HL-60/S4 (cell line): ENCODE results near the gene CPXM1.

ENCODE experiments used
- in situ Hi-C: fragments of 300-500 bp; cut with MboI; formaldehyde crosslinking; loops from 2 replicates; pipeline ENCODE4 v1.14.3; 2022; ENCODE audit warnings: low sequenced_read_pairs

CPXM1 gene

DNA sequence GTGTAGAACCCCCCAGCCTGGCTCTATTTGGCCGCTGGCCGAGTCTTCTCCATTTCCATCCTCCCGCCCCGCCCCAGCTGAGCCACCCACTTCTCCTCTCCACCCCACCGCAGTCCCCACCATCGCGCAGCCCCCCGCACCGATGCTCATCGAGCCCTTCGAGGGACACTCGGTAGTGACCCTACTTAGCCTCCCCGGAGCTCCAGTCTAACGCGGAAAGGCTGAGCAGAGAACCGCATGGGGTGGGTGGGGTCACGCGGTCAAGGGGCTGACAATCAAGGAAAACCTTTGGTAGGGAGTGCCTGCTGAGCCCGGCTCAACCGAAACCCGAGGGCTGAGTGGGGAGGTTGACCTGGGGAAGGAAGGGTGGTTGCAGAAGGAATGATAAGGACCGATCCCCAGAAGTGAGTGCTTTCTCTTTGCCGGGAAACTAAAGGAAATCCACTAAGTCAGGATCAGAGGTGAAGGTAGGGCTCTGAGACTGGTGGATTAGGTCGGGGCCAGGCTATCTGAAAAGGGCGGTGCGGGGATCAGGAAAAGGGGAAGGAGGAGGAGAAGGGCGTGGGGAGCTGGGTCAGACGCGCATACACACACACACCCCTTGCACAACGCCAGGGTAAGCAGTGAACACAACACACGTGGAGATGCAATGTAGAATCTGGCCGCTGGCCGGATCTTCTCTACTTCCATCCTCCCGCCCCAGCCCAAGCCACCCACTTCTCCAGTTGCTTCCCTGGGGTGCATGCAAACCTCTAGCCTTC is 49.8 kb downstream of the CPXM1 start:
- in situ Hi-C loops: no loop called here

DNA sequence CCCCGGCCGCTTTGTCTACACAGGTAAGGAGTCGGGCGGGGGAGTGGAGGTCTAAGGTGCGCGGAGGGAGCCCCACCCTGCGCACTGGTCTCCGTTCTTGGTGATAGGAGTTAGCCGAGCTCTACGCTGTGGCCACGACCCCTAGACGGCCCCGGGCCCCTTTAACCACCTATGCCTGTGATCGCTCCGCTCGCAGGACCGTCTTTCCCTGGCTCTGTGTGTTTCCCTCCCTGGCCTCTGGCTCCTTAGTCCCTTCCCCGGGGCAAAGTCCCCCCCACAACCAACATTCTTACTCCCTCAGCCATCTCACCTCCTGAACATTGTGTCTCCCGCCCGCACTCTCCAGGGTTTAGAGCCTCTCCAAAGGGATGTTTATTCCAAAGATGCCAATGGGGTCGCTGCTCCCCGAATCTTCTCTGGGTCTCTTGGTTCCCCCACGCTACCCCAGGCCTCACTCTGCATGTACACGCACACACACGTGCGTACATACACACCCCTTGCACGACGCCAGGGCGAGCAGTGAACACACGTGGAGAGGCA is 50.4 kb downstream of the CPXM1 start:
- in situ Hi-C loops: no loop called here

DNA sequence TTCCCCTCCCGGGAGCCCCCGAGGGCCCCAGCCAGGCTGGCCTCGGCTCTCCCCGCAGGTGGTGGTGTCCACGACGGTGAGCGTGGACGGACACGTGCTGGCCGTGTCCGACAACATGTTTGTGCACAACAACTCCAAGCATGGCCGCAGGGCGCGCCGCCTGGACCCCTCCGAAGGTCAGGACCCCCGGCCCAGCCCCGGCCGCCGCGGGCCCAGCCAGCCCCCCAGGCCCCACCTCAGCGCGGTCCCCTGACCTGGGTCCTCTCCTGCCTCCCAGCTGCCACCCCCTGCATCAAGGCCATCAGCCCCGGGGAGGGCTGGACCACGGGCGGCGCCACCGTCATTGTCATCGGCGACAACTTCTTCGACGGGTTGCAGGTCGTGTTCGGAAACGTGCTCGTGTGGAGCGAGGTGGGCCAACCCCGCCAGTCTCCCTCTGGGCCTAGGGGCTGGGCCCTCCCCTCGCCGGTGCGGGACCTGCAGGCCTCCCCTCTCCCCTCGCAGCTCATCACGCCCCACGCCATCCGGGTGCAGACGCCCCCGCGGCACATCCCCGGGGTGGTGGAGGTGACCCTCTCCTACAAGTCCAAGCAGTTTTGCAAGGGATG is 51.0 kb downstream of the CPXM1 start:
- in situ Hi-C loops: no loop called here

DNA sequence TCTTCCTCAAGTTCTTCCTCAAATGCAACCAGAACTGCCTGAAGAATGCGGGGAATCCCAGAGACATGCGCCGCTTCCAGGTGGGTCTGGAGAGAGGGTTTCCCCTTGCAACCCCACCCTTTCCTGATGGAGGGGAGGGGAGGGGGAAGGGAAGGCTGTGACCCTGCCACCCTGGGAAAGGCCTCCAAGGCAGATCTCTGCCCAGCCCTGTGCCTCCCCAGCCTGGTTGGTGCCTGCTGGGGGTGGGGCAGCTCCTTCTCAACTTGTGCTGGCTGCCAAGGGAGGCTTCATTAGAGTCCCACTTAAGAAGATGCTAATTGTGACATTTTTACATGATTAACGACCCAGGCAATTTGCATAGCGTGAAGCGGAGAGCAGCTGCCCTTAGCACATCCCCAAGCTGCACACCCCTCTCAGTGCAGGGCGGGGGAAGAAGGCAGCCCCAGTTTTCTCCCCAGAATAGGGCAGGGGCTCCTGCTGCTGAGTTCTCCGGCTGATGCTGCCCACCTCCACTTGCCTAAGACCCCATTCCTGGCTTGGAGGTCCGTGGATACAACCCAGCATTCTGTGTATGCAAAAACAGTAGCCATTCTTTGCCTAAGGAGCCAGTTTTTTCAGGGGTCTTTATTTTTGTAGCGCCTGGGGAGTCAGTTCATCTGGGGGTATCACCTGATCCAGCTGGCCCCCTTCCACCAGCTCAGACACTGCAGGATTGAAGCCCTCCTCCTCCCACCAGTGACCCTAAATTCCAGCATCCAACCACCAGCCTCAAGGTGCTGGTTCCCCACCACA is 51.7 kb downstream of the CPXM1 start:
- in situ Hi-C loops: no loop called here

DNA sequence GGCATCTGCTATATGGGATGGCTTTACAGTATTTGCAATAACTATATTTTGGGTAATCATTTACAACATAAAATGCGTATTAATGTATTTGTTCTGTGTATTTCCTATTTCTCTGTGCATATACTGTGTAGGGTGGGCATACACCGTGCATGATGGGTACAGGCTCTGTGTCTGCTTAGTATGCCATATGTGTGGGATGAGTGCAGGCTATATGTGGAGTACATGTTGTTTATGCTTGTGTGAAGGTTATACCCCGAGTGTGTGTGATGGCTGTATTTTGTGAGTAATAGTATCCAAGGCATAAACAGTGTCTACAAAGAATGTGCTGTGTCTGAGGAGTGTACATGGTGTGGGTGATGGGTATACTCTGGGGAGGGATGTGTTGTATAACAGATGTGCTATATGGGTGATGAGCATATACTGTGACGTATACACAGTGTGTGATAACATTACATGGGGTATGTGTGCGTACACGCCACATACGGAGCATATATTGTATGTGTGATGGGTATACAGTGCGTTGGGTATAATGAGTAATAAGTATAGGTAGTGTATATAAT is 52.7 kb downstream of the CPXM1 start:
- in situ Hi-C loops: no loop called here

DNA sequence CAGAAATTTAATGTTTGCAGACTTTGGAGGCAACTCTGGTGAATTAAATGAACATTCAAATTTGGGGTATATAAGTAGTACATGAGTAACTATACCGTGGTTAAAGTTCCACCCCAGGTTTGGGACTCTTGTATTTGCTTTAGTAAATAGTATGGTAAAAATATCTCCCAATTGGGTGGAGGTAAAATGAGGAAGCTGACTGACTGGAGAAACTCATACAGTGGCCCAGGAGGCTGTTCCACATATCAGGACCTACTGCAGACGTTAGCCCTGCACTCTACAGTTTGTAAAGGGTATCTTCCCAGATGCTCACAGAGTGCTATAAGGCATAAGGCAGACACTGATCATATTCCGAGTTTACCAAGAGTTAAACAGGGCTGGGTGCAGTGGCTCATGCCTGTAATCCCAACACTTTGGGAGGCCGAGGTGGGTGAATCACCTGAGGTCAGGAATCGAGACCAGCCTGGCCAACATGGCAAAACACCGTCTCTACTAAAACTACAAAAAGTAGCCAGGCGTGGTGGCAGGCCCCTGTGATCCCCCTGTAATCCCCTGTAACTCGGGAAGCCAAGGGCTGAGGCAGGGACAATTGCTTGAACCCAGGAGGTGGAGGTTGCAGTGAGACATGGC is 53.7 kb downstream of the CPXM1 start:
- in situ Hi-C loops: no loop called here

DNA sequence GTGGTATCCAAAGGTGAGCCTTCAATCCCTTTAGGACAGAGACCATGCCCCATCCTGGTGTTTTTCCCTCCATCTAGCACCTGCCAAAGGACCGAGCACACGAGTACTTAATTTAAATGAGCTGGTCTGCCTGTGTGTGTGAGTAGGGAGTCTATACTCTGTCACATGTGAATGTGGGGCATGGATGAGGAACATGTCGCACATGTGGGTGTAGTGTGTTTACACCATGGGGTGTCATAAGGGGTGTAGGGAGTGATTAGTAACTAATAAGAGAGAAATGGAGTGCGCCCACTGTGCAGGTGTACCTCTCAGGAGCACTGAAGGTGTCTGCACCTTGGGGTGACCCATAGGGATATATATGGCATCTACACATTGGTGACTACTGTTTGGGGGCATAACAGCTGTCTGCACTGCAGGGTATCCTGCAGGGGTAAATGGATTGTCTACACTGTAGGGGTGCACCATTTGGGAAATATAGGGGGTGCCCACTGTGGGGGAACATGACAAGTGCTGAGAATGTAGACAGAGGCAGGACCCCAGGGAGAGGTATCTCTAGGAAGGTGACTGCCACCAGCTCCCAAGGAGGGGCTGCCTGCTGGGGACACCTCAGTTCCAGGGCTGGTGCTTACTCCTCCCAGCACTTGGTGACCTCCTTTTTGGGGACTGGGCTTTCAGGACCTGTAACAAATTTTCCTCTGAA is 54.3 kb downstream of the CPXM1 start:
- in situ Hi-C loops: no loop called here

DNA sequence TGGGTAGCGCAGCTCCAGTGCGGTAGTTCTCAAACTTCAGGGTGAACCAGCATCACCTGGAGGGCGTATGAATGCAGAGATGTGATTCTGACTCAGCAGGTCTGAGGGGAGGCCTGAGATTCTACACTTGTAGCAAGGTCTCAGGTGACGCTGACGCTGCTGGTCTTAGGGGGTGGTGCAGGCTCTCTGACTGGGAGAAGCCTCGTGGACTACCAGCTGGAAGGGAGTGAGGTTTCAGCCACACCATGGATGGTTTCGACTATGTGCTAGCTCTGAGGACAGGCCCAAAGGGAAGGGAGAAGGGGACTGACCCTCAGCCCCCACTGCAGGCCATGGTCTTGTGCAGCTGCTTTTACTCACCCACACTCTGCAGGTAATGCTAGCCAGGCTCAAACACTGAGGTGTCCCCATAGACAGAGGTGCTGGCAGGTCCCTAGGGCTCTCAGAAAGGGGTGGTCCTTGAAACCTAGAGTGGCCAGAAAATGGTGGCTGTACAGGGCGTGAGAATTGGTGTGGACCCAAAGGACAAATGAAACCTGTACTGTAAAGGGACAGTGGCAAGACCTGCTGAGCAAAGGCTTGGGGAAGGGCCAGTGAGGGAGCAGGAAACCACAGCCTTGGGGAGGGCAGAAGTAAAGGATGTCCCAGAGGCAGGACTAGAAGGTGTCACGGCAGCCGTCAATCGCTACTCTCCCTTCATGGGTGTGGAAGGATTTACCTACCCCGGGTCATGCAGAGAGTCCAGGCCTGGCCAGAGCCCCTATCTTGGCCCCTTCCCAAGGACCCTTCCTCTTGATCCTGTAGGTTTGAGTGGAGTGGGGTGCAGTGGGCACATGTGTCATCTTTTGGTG is 55.1 kb downstream of the CPXM1 start:
- in situ Hi-C loops: no loop called here
